Measurements from ENCODE around the gene MAP2. TPM values are rescaled to one million over a fixed set of nuclear protein-coding genes. Genes with fewer than 3 reads are reported as not detected.

The MAP2 gene
- total and polyA plus RNA-seq, 2 of the 8 experiments (the other 6 are each of a cell fraction or from before 2014, with no cell fraction given) = 5.9 to 9.4 TPM

- no peak overlapping the region for H2BK5ac ChIP-seq (ENCODE audit: low read depth, low read length)
- FAIRE-seq (peak; percentile 19), DNase-seq (ENCODE audit: low read depth in 1 of 2, low spot score in 2 of 2) (peak in 1 of 2 experiments; percentile 51)
- no peak overlapping the region for H4K91ac ChIP-seq (replicated peaks; ENCODE audit: insufficient read length, low read length)
- TF ChIP-seq RAD21 (IDR thresholded peaks at IDR 0.05 in 1 of 2, conservative IDR thresholded peaks at IDR 0.05 in 1 of 2; ENCODE audit: low read depth in 2 of 2, low read length in 2 of 2) (peak in 1 of 2 experiments; percentile 2; a peak in 1 of 4 replicates), GTF2F1 (IDR thresholded peaks at IDR 0.05; ENCODE audit: borderline replicate concordance, low read depth, low read length) (no peak), BCL11A (IDR thresholded peaks at IDR 0.05; ENCODE audit: low read depth in 2 of 2, low read length in 2 of 2) (no peak), TAF1 (IDR thresholded peaks at IDR 0.05; ENCODE audit: low read depth, low read length) (no peak), KDM1A (IDR thresholded peaks at IDR 0.05; ENCODE audit: borderline replicate concordance, low read length) (no peak), RFX5 (IDR thresholded peaks at IDR 0.05; ENCODE audit: borderline replicate concordance, low read depth, low read length) (no peak)
- no peaks in the 10 kb centered on the region for H3K36me3 ChIP-seq (ENCODE audit: control insufficient read depth in 2 of 4, insufficient read depth in 4 of 4, low read length in 3 of 4)
- H3K9me3 ChIP-seq (ENCODE audit: insufficient read depth in 2 of 2, low read depth in 1 of 2, low read length in 1 of 2) = no peaks in the 10 kb centered on the region
- H3K14ac ChIP-seq (ENCODE audit: insufficient read length) = no peak overlapping the region
- 57% methylated on average over 17 of the region's 17 CpGs; no CpG with 5 or more reads in 1 of the 2 experiments for WGBS, 2 experiments (ENCODE audit: extremely low coverage in 1 of 2, insufficient coverage in 1 of 2, insufficient read length in 1 of 2, insufficient replicate concordance in 2 of 2, low coverage in 1 of 2, low lambda C conversion rate in 2 of 2, missing lambda C conversion rate in 1 of 2)
- ChIA-PET POLR2A (ENCODE audit: partially characterized antibody) (no interaction called here), CTCF (ENCODE audit: partially characterized antibody) (interaction anchor here (0.6 to 3.7 kb wide), 11 partner anchors 10 to 1165 kb away, joined by 3 to 22 read pairs (median 4); partner anchors contain the start of gene MAP2)
- no peak overlapping the region for H2BK15ac ChIP-seq (ENCODE audit: low read length)
- H3K4me1 ChIP-seq (replicated peaks in 1 of 4; ENCODE audit: control insufficient read depth in 3 of 4, insufficient read depth in 4 of 4, low read length in 3 of 4) = peaks cover 0 to 11% (median 5%) of the 10 kb centered on the region in 4 experiments; a peak in 5 of 7 replicates
- H3K9ac ChIP-seq (replicated peaks in 1 of 4; ENCODE audit: extremely low read depth in 1 of 4, low read depth in 3 of 4, low read length in 3 of 4) = no peak overlapping the region
- no peak overlapping the region for H2BK120ac ChIP-seq (replicated peaks; ENCODE audit: low read depth, low read length)
- H3K23me2 ChIP-seq (ENCODE audit: low read depth, low read length) = no peaks in the 10 kb centered on the region; the same call in 1 of the 2 replicates
- H3K27me3 ChIP-seq (replicated peaks in 1 of 4; ENCODE audit: control insufficient read depth in 3 of 4, extremely low read depth in 1 of 4, insufficient read depth in 3 of 4, low read length in 3 of 4) = no peaks in the 10 kb centered on the region
- H4K8ac ChIP-seq (ENCODE audit: extremely low read depth, insufficient read depth, low read length) = no peak overlapping the region
- no peak overlapping the region for H2AK5ac ChIP-seq (ENCODE audit: low read depth, low read length)
- no peak overlapping the region; the same call in 1 of the 2 replicates for H2AFZ ChIP-seq (ENCODE audit: low read length)
- H4K5ac ChIP-seq (ENCODE audit: insufficient read length, low read depth, low read length) = no peak overlapping the region
- no peak overlapping the region for H3K56ac ChIP-seq (replicated peaks; ENCODE audit: insufficient read length, low read depth, low read length)
- no peak overlapping the region for H3K18ac ChIP-seq (ENCODE audit: extremely low read depth, low read length)
- peak overlapping the region in 1 of 2 experiments; percentile 31; a peak in 2 of 4 replicates for H3K4me2 ChIP-seq (ENCODE audit: insufficient read depth in 1 of 2, low read depth in 2 of 2, low read length in 2 of 2)
- H3K4ac ChIP-seq (replicated peaks; ENCODE audit: insufficient read length, low read depth, low read length) = no peak overlapping the region
- no peaks in the 10 kb centered on the region for H3K79me1 ChIP-seq (ENCODE audit: low read depth, low read length)
- no peak overlapping the region for H2BK20ac ChIP-seq (ENCODE audit: low read length)
- H3K27ac ChIP-seq (ENCODE audit: low read depth, low read length) = no peak overlapping the region
- H3K23ac ChIP-seq (ENCODE audit: insufficient read length) = no peak overlapping the region
- no peaks in the 10 kb centered on the region for H3K79me2 ChIP-seq (ENCODE audit: control insufficient read depth in 1 of 2, insufficient read depth in 2 of 2, low read length in 2 of 2)
- H3K4me3 ChIP-seq (ENCODE audit: extremely low read depth in 1 of 4, insufficient read depth in 2 of 4, low read depth in 3 of 4, low read length in 4 of 4) = no peak overlapping the region
- H2BK12ac ChIP-seq (ENCODE audit: low read depth, low read length) = no peak overlapping the region
- no peaks in the 10 kb centered on the region for H4K20me1 ChIP-seq (replicated peaks in 1 of 2; ENCODE audit: control insufficient read depth in 1 of 2, insufficient read depth in 2 of 2, low read length in 2 of 2)
These were observed 155.4 kb downstream of the MAP2 start for GRCh38 chr2:209579230-209579749.

All from H1 (cell line).